ENCODE data around the gene HOXB1.

Gene HOXB1

GRCh38 chr17:48567209-48567608 is 36.4 kb upstream of the HOXB1 start:
- no peak for DNase-seq

GRCh38 chr17:48566717-48567116 is 35.9 kb upstream of the HOXB1 start:
- no peak for DNase-seq

- DNase-seq = no peak
These were observed 35.3 kb upstream of the HOXB1 start for GRCh38 chr17:48565925-48566710.

- DNase-seq = no peak
These were observed 34.3 kb upstream of the HOXB1 start for GRCh38 chr17:48565022-48565554.

- no peak for DNase-seq
These were observed 33.6 kb upstream of the HOXB1 start for GRCh38 chr17:48564188-48565021.

- no peak for DNase-seq
These were observed 33.0 kb upstream of the HOXB1 start for GRCh38 chr17:48563867-48564187.

- no peak for DNase-seq
These were observed 32.6 kb upstream of the HOXB1 start for GRCh38 chr17:48563385-48563838.

GRCh38 chr17:48562934-48563333 is 32.1 kb upstream of the HOXB1 start:
- no peak for DNase-seq

GRCh38 chr17:48561884-48562810 is 31.3 kb upstream of the HOXB1 start:
- no peak for DNase-seq

- no peak for DNase-seq
These were observed 29.3 kb upstream of the HOXB1 start for GRCh38 chr17:48559840-48560817.

- no peak for DNase-seq
These were observed 28.5 kb upstream of the HOXB1 start for GRCh38 chr17:48559122-48559839.

- DNase-seq = no peak
These were observed 28.0 kb upstream of the HOXB1 start for GRCh38 chr17:48558831-48559121.

GRCh38 chr17:48558057-48558830 is 27.4 kb upstream of the HOXB1 start:
- no peak for DNase-seq

GRCh38 chr17:48556576-48557401 is 26.0 kb upstream of the HOXB1 start:
- no peak for DNase-seq

- DNase-seq = no peak
These were observed 25.4 kb upstream of the HOXB1 start for GRCh38 chr17:48556229-48556575.

GRCh38 chr17:48555258-48556228 is 24.7 kb upstream of the HOXB1 start:
- no peak for DNase-seq

- DNase-seq = no peak
These were observed 23.8 kb upstream of the HOXB1 start for GRCh38 chr17:48554412-48555257.

Data from activated CD8-positive, alpha-beta memory T cell treated with anti-CD3 and anti-CD28 coated beads, Interleukin-2, amount 50 U/mL, for 48 hours (primary cell).